Suprapubic skin (tissue), 4 donors: Measurements from ENCODE around the gene PAK6. TPM values are rescaled to one million over a fixed set of nuclear protein-coding genes. Genes with fewer than 3 reads are reported as not detected.
A peak's percentile ranks its signal among the peaks of the same experiment; 100 is the strongest.

Experiments used
- DNase-seq, 2 donors: peaks; one replicate each; pipeline ENCODE4 v3.0.0-alpha.2; 2019; ENCODE audit warnings: low spot score in 2 of 2
- H3K27ac ChIP-seq: fragments of 200-600 bp; sonication (generic); one replicate; pipeline ENCODE4 v1.5.1; 2019
- H3K27me3 ChIP-seq: fragments of 200-600 bp; sonication (generic); one replicate; pipeline ENCODE4 v1.5.1; 2019
- H3K36me3 ChIP-seq: fragments of 200-600 bp; sonication (generic); one replicate; pipeline ENCODE4 v1.5.1; 2019
- H3K4me1 ChIP-seq: fragments of 200-600 bp; sonication (generic); one replicate; pipeline ENCODE4 v1.5.1; 2019
- H3K4me3 ChIP-seq: fragments of 200-600 bp; sonication (generic); one replicate; pipeline ENCODE4 v1.5.1; 2019; ENCODE audit warnings: mild to moderate bottlenecking
- H3K9me3 ChIP-seq: fragments of 200-600 bp; sonication (generic); one replicate; pipeline ENCODE4 v1.5.1; 2019
- CTCF ChIP-seq, 2 donors: fragments of 200-600 bp in 1 of 2; fragments of 450-650 bp in 1 of 2; sonication (generic) in 1 of 2; IDR thresholded peaks; one replicate each; pipeline ENCODE4 v1.5.1; 2016 to 2019; ENCODE audit warnings: antibody characterized with exemption in 2 of 2, mild to moderate bottlenecking in 1 of 2, moderate library complexity in 1 of 2
- EP300 ChIP-seq: sonication (generic); formaldehyde crosslinking; IDR thresholded peaks from one replicate; pipeline ENCODE4 v1.6.1; 2017; ENCODE audit warnings: antibody characterized with exemption
- POLR2A ChIP-seq, 2 donors: fragments of 450-650 bp; IDR thresholded peaks; one replicate each; pipeline ENCODE4 v1.6.1; 2017; ENCODE audit warnings: antibody characterized with exemption in 2 of 2, mild to moderate bottlenecking in 2 of 2, moderate library complexity in 2 of 2
- POLR2AphosphoS5 ChIP-seq, 3 donors: sonication (generic); formaldehyde crosslinking; IDR thresholded peaks; one replicate each; pipeline ENCODE4 v1.6.1; 2017; ENCODE audit warnings: antibody characterized with exemption in 3 of 3
- WGBS: methylation state at CpG from one replicate; pipeline ENCODE4 v1.1.5; 2018; 5-methylcytosine and 5-hydroxymethylcytosine counted together
- total RNA-seq, 4 donors: library from RNA; depleted of rRNA; stranded (reverse); fragments of >200 nt; gene quantifications; one replicate each; pipeline ENCODE4 v1.1.0, GENCODE V29; 2016

The PAK6 gene
- total RNA-seq, 4 donors from 2014 or later = 71.7 to 145 (median 79.2) TPM

GRCh38 chr15:40278026-40278425 is 39.2 kb downstream of the PAK6 start:
- H3K9me3 ChIP-seq = no peaks in the 10 kb centered on the region
- peaks cover 34% of the 10 kb centered on the region for H3K4me1 ChIP-seq
- no peak for DNase-seq
- H3K36me3 ChIP-seq = peaks cover 19% of the 10 kb centered on the region
- no peak for TF ChIP-seq POLR2AphosphoS5 (IDR thresholded peaks at IDR 0.05)
- no peak for TF ChIP-seq EP300
- TF ChIP-seq POLR2A (IDR thresholded peaks at IDR 0.05) = no peak
- TF ChIP-seq CTCF (IDR thresholded peaks at IDR 0.05) = no peak
- WGBS = 73% methylated on average over 9 of the region's 10 CpGs
- H3K27ac ChIP-seq = no peak overlapping the region
- H3K27me3 ChIP-seq = peaks cover 44% of the 10 kb centered on the region
- H3K4me3 ChIP-seq = no peak overlapping the region

GRCh38 chr15:40279437-40280141 is 40.7 kb downstream of the PAK6 start:
- peaks cover 44% of the 10 kb centered on the region for H3K4me1 ChIP-seq
- peaks cover 54% of the 10 kb centered on the region for H3K27me3 ChIP-seq
- H3K36me3 ChIP-seq = peaks cover 6% of the 10 kb centered on the region
- peak overlapping the region; percentile 11 for H3K4me3 ChIP-seq
- H3K27ac ChIP-seq = no peak overlapping the region
- no peak for TF ChIP-seq POLR2AphosphoS5 (IDR thresholded peaks at IDR 0.05)
- peak; percentile 91 to 99 for TF ChIP-seq CTCF (IDR thresholded peaks at IDR 0.05)
- DNase-seq = no peak
- H3K9me3 ChIP-seq = no peaks in the 10 kb centered on the region
- 10% methylated on average over 18 of the region's 40 CpGs for WGBS

- no peak overlapping the region for H3K27ac ChIP-seq
- no peak for DNase-seq
- peaks cover 54% of the 10 kb centered on the region for H3K27me3 ChIP-seq
- TF ChIP-seq EP300 = no peak
- no peak for TF ChIP-seq POLR2A (IDR thresholded peaks at IDR 0.05)
- TF ChIP-seq POLR2AphosphoS5 (IDR thresholded peaks at IDR 0.05) = no peak
- TF ChIP-seq CTCF (IDR thresholded peaks at IDR 0.05) = no peak
- peaks cover 6% of the 10 kb centered on the region for H3K36me3 ChIP-seq
- peaks cover 44% of the 10 kb centered on the region for H3K4me1 ChIP-seq
- WGBS = 71% methylated on average over 30 of the region's 30 CpGs
- H3K4me3 ChIP-seq = no peak overlapping the region
- H3K9me3 ChIP-seq = no peaks in the 10 kb centered on the region
Measured at GRCh38 chr15:40280260-40281056, 41.6 kb downstream of the PAK6 start.

- peaks cover 54% of the 10 kb centered on the region for H3K27me3 ChIP-seq
- no peak overlapping the region for H3K27ac ChIP-seq
- no peaks in the 10 kb centered on the region for H3K9me3 ChIP-seq
- TF ChIP-seq POLR2AphosphoS5 (IDR thresholded peaks at IDR 0.05) (no peak), CTCF (IDR thresholded peaks at IDR 0.05) (no peak), EP300 (no peak), POLR2A (IDR thresholded peaks at IDR 0.05) (no peak)
- DNase-seq = no peak
- peaks cover 51% of the 10 kb centered on the region for H3K4me1 ChIP-seq
- H3K36me3 ChIP-seq = peaks cover 2% of the 10 kb centered on the region
- 66% methylated on average over 16 of the region's 43 CpGs for WGBS
- peak overlapping the region; percentile 54 for H3K4me3 ChIP-seq
Measured at GRCh38 chr15:40281057-40281800, 42.4 kb downstream of the PAK6 start.

GRCh38 chr15:40281801-40282146 is 42.9 kb downstream of the PAK6 start:
- no peak for DNase-seq
- Histone ChIP-seq H3K27me3 (peaks cover 54% of the 10 kb centered on the region), H3K27ac (no peak overlapping the region), H3K9me3 (no peaks in the 10 kb centered on the region), H3K36me3 (no peaks in the 10 kb centered on the region), H3K4me3 (peak overlapping the region; percentile 54), H3K4me1 (peaks cover 53% of the 10 kb centered on the region)
- TF ChIP-seq POLR2AphosphoS5 (IDR thresholded peaks at IDR 0.05) (no peak), POLR2A (IDR thresholded peaks at IDR 0.05) (no peak)
- WGBS = no CpG with 5 or more reads among the region's 51 CpGs
